MCF 10A (cell line): ENCODE data around the gene DSTN. TPM values are rescaled to one million over a fixed set of nuclear protein-coding genes. Genes with fewer than 3 reads are reported as not detected.
A peak's percentile ranks its signal among the peaks of the same experiment; 100 is the strongest.

Experiments used
- BruUV-seq: library from RNA; stranded (reverse); fragments of 400-500 nt; replicated peaks from 2 replicates; lab custom pipeline; 2021; lab: Mats Ljungman, UMichigan
- CTCF ChIA-PET: fragments of 300-600 bp; sonication (Branson Sonifier 250); formaldehyde crosslinking; extraction: SDS; loops from one replicate; lab custom pipeline; 2021; ENCODE audit warnings: antibody characterized with exemption, inconsistent platforms; lab: Yijun Ruan, JAX
- POLR2A ChIA-PET: fragments of 300-600, 350-650 bp; sonication (Branson Sonifier 250); formaldehyde crosslinking; extraction: SDS; loops from one replicate; lab custom pipeline; 2020; ENCODE audit warnings: antibody characterized with exemption, inconsistent platforms; lab: Yijun Ruan, JAX
- DNase-seq: peaks from one replicate; pipeline ENCODE4 v3.0.0-alpha.2; 2018; ENCODE audit not compliant: unreplicated experiment
- H3K27ac Mint-ChIP-seq: one replicate; pipeline ENCODE4 v1.8.0; 2022; ENCODE audit warnings: mild to moderate bottlenecking, low read depth, mixed read lengths; ENCODE audit not compliant: unreplicated experiment
- H3K27me3 Mint-ChIP-seq: one replicate; pipeline ENCODE4 v1.8.0; 2022; ENCODE audit warnings: mixed read lengths; ENCODE audit not compliant: insufficient read depth, unreplicated experiment
- H3K36me3 Mint-ChIP-seq: one replicate; pipeline ENCODE4 v1.8.0; 2022; ENCODE audit warnings: mild to moderate bottlenecking, moderate library complexity, mixed read lengths; ENCODE audit not compliant: insufficient read depth, unreplicated experiment
- H3K4me1 Mint-ChIP-seq: one replicate; pipeline ENCODE4 v1.8.0; 2022; ENCODE audit warnings: mixed read lengths; ENCODE audit not compliant: insufficient read depth, unreplicated experiment
- H3K4me3 Mint-ChIP-seq: one replicate; pipeline ENCODE4 v1.8.0; 2022; ENCODE audit warnings: mild to moderate bottlenecking, moderate library complexity, mixed read lengths; ENCODE audit not compliant: unreplicated experiment
- H3K9me3 Mint-ChIP-seq: one replicate; pipeline ENCODE4 v1.8.0; 2022; ENCODE audit warnings: mixed read lengths; ENCODE audit not compliant: unreplicated experiment
- intact Hi-C: fragments of 100-400 bp; cut with micrococcal nuclease; formaldehyde crosslinking; loops from 2 replicates; pipeline ENCODE4 v1.14.1; 2022
- total RNA-seq: library from RNA; stranded (reverse); gene quantifications from 2 replicates; pipeline ENCODE4 v1.2.3, GENCODE V29; 2022
- TF ChIP-seq, protein P1 (sequence below): fragments of 200-600 bp; IDR thresholded peaks from one replicate; pipeline ENCODE4 v1.8.0; 2022; ENCODE audit warnings: antibody characterized with exemption, mild to moderate bottlenecking; ENCODE audit not compliant: unreplicated experiment

Gene DSTN
- total RNA-seq, 1 experiment from 2014 or later = 280 TPM

DNA sequence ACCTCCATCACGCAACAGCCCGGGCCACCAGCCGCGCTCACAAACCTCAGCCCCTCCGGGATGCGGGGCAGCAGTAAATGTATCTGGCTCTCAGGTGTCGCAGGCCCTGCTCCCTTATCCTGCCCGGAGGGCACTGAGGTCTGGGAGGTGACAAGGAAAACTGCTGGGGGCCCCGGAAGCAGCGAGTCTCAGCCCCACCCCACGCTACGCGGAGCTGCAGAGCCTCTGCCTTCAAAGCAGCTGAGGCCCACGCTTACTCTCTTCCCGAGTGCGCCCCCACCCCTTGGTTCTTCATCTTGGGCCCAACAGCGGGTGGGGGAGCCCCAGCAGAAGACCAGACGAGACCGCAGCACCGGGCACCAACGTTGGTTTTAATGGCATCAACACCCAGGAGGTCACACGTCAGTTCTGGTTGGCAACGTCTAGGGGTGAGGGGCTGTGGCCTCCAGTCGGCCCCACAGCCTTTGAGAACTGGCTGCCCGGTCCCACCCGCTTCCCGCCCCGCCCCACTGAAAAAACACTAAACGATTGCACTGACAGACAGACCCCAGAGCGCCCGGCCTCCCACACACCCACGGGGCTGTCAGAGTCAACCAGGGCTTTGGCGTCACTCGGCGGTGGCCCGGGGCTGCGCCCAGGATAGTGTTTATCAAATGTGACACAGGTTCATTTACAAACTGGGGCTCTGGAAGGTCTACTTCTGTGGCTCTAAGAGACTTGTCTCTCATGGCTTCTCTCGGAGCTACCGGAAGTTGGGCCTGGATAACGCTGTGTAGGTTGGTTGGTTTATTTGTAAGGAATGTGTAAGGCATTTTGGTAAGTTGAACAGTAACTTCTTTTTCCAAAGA is 43.7 kb downstream of the DSTN start:
- BruUV-seq = TSS peak; percentile 98
- Mint-ChIP-seq H3K4me3 (no peak overlapping the region), H3K9me3 (no peaks in the 10 kb centered on the region), H3K27ac (no peak overlapping the region), H3K36me3 (peaks cover 60% of the 10 kb centered on the region), H3K4me1 (peaks cover 7% of the 10 kb centered on the region), H3K27me3 (no peaks in the 10 kb centered on the region)
- ChIA-PET CTCF (interaction anchor here (0.6 to 9.1 kb wide), 5 partner anchors 72 to 281 kb away, joined by 4 to 78 read pairs (median 5); no protein-coding TSS in a partner anchor), POLR2A (interaction anchor here (0.6 to 1.5 kb wide), 8 partner anchors 9 to 354 kb away, joined by 3 to 7 read pairs (median 3); partner anchors contain the start of gene DSTN)
- TF ChIP-seq, protein P1, sequence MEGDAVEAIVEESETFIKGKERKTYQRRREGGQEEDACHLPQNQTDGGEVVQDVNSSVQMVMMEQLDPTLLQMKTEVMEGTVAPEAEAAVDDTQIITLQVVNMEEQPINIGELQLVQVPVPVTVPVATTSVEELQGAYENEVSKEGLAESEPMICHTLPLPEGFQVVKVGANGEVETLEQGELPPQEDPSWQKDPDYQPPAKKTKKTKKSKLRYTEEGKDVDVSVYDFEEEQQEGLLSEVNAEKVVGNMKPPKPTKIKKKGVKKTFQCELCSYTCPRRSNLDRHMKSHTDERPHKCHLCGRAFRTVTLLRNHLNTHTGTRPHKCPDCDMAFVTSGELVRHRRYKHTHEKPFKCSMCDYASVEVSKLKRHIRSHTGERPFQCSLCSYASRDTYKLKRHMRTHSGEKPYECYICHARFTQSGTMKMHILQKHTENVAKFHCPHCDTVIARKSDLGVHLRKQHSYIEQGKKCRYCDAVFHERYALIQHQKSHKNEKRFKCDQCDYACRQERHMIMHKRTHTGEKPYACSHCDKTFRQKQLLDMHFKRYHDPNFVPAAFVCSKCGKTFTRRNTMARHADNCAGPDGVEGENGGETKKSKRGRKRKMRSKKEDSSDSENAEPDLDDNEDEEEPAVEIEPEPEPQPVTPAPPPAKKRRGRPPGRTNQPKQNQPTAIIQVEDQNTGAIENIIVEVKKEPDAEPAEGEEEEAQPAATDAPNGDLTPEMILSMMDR = no peak
- DNase-seq = no peak
- intact Hi-C loops = loop anchor here (5.0 kb wide), 1 partner anchor 41 kb away; the partner anchor contains the start of gene DSTN

DNA sequence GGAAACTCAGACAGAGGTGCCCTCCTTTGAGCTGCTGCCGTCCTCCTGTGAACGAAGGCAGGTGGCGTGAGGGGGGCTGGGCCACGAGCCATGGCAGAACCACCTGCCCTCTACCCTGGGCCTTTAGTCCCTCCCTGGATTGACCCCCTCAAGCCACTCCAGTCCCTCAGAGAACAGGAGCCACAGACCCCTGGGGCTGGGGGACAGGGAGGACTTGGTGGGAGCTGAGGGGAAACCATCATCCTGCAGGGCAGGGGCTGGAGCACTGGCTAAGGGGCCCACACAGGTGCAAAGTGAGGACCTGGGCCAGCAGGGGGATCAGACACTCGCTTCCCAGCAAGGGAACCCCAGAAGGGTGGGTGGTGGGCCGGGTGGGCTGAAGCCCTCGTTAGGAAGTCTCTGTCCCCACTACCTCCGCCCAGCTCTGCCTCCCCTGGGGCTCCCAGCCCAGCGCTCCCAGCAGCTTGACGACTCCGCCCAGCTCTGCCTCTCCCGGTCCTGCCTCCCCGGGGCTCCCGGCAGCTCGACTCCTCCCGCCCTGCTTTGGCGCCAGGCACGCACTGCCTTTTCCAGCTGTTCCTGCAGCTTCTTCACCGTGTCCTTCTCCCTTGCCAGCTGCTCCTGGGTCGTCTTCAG is 44.4 kb downstream of the DSTN start:
- no TSS peak for BruUV-seq
- Mint-ChIP-seq H3K36me3 (peaks cover 55% of the 10 kb centered on the region), H3K27me3 (no peaks in the 10 kb centered on the region), H3K9me3 (no peaks in the 10 kb centered on the region), H3K4me1 (peaks cover 7% of the 10 kb centered on the region), H3K27ac (no peak overlapping the region), H3K4me3 (no peak overlapping the region)
- no peak for DNase-seq
- ChIA-PET POLR2A (interaction anchor here (0.5 to 1.5 kb wide), 4 partner anchors 85 to 476 kb away, joined by 3 read pairs; no protein-coding TSS in a partner anchor), CTCF (interaction anchor here (0.6 to 9.1 kb wide), 6 partner anchors 23 to 315 kb away, joined by 3 to 78 read pairs (median 5); no protein-coding TSS in a partner anchor)
- intact Hi-C loops = loop anchor here (5.0 kb wide), 1 partner anchor 42 kb away; the partner anchor contains the start of gene DSTN
- TF ChIP-seq, protein P1 = no peak

DNA sequence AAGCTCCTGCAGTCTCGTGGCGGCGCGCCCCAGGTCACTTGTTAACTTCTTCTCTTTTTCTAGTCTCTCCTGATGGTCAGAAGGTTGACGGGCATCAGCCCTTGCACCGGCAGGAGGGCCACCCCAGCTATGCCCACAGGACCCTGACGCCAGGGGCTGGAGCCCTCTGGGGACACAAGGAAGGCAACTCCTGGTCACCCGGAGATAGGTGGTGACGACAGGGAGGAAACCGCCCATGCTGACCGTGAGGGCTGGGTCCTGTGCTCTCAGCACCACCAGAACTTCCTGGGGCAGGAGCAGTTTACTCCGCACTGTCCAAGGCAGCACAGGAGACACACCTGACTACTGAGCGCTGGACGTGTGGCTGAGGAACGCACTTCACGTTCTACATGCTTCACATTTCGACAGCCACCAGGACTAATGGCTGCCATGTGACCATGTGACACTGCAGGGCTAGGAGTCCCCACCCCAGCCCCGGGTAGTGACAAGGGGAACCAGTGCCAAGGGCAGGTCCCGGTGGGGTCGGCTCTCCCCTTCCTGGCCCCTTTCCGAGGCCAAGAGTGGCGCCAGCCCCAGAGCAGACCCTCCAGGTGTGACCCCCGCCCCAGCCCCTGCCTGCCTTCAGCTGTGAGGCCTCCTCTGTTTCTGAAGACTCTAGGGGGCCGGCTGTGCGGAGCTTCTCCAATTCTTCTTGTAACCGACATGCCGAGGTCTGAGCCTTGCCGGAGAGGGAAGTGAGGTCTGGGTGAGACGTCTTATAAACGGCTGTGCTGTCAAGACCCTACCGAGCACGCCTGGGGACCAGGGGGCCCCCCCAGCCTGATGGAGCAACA is 45.2 kb downstream of the DSTN start:
- H3K4me3 Mint-ChIP-seq = no peak overlapping the region
- H3K27me3 Mint-ChIP-seq = no peaks in the 10 kb centered on the region
- no peaks in the 10 kb centered on the region for H3K9me3 Mint-ChIP-seq
- H3K36me3 Mint-ChIP-seq = peaks cover 50% of the 10 kb centered on the region
- no TSS peak for BruUV-seq
- CTCF ChIA-PET = interaction anchor here (0.6 to 9.1 kb wide), 8 partner anchors 10 to 315 kb away, joined by 3 to 78 read pairs (median 4); no protein-coding TSS in a partner anchor
- peaks cover 7% of the 10 kb centered on the region for H3K4me1 Mint-ChIP-seq
- H3K27ac Mint-ChIP-seq = no peak overlapping the region
- POLR2A ChIA-PET = interaction anchor here (0.5 to 1.5 kb wide), 4 partner anchors 86 to 475 kb away, joined by 3 read pairs; no protein-coding TSS in a partner anchor
- TF ChIP-seq, protein P1 = no peak
- DNase-seq = no peak
- intact Hi-C loops = loop anchor here (5.0 kb wide), 1 partner anchor 43 kb away; the partner anchor contains the start of gene DSTN
